Kidney epithelial cell (primary cell): ENCODE measurements around the gene PYGM. TPM values are rescaled to one million over a fixed set of nuclear protein-coding genes. Genes with fewer than 3 reads are reported as not detected.

Experiments
- DNase-seq: peaks from one replicate; pipeline ENCODE4 v3.0.0-alpha.2; 2010; ENCODE audit warnings: low read depth
- H3K27me3 ChIP-seq: 2 replicates; pipeline ENCODE4 v1.6.0; 2011; ENCODE audit warnings: low read length; ENCODE audit not compliant: control insufficient read depth, insufficient read depth
- H3K36me3 ChIP-seq: 2 replicates; pipeline ENCODE4 v1.5.1; 2011; ENCODE audit warnings: low read length; ENCODE audit not compliant: control insufficient read depth, insufficient read depth
- H3K4me3 ChIP-seq: 2 replicates; pipeline ENCODE4 v1.5.1; 2011; ENCODE audit warnings: low read depth, mild to moderate bottlenecking, control low read depth, low read length
- CTCF ChIP-seq: IDR thresholded peaks from 2 replicates; pipeline ENCODE4 v1.5.1; 2011; ENCODE audit warnings: mild to moderate bottlenecking, moderate library complexity, low read length, control low read depth, inconsistent platforms; ENCODE audit not compliant: insufficient read depth, poor library complexity, severe bottlenecking
- total RNA-seq: library from RNA; depleted of rRNA; stranded (reverse); fragments of >200 nt; gene quantifications from 2 replicates; pipeline ENCODE4 v1.2.3, GENCODE V29; 2015

The PYGM gene
- total RNA-seq, 1 donor from 2014 or later, result 0.17 TPM

GRCh38 chr11:64736654-64737053, 23.1 kb downstream of the PYGM start:
- Histone ChIP-seq H3K4me3 (no peak overlapping the region), H3K27me3 (peaks cover 50% of the 10 kb centered on the region), H3K36me3 (no peaks in the 10 kb centered on the region)
- no peak for DNase-seq
- no peak for TF ChIP-seq CTCF

GRCh38 chr11:64735725-64736259, 24.0 kb downstream of the PYGM start:
- DNase-seq, result no peak
- no peaks in the 10 kb centered on the region for H3K36me3 ChIP-seq
- H3K4me3 ChIP-seq, result no peak overlapping the region
- H3K27me3 ChIP-seq, result peaks cover 42% of the 10 kb centered on the region
- no peak for TF ChIP-seq CTCF

- no peak for DNase-seq
Observed at GRCh38 chr11:64734811-64735724, 24.7 kb downstream of the PYGM start.

GRCh38 chr11:64731601-64732000, 28.2 kb downstream of the PYGM start:
- no peaks in the 10 kb centered on the region for H3K36me3 ChIP-seq
- no peak for TF ChIP-seq CTCF
- H3K27me3 ChIP-seq, result peaks cover 30% of the 10 kb centered on the region

More at GRCh38 chr11:64734811-64735724, 24.7 kb downstream of the PYGM start:
- TF ChIP-seq CTCF, result no peak
- Histone ChIP-seq H3K36me3 (no peaks in the 10 kb centered on the region), H3K27me3 (peaks cover 38% of the 10 kb centered on the region), H3K4me3 (no peak overlapping the region)

GRCh38 chr11:64729851-64730382, 29.9 kb downstream of the PYGM start:
- no peak for DNase-seq

More at GRCh38 chr11:64731601-64732000, 28.2 kb downstream of the PYGM start:
- DNase-seq, result no peak
- H3K4me3 ChIP-seq, result no peak overlapping the region

More at GRCh38 chr11:64729851-64730382, 29.9 kb downstream of the PYGM start:
- peaks cover 27% of the 10 kb centered on the region for H3K27me3 ChIP-seq
- no peaks in the 10 kb centered on the region for H3K36me3 ChIP-seq
- no peak overlapping the region for H3K4me3 ChIP-seq
- no peak for TF ChIP-seq CTCF
